ENCODE measurements around the gene FBXO3.

Gene FBXO3

GRCh38 chr11:33770236-33770635 lies 4.1 kb downstream of the FBXO3 start:
- peaks cover 29% of the 10 kb centered on the region for H3K27me3 ChIP-seq (ENCODE audit: insufficient read depth, insufficient read length)
- TF ChIP-seq YY1 (IDR thresholded peaks at IDR 0.05; ENCODE audit: insufficient read depth, insufficient read length) (no peak), ZNF274 (IDR thresholded peaks at IDR 0.05; ENCODE audit: low read depth, low read length) (no peak), SUZ12 (IDR thresholded peaks at IDR 0.05; ENCODE audit: extremely low read depth, insufficient read depth, insufficient read length) (no peak)
- DNase-seq (ENCODE audit: low read depth, low spot score): no peak
- no peaks in the 10 kb centered on the region for H3K4me1 ChIP-seq (ENCODE audit: insufficient read depth, insufficient read length)
- H3K4me3 ChIP-seq (ENCODE audit: insufficient read length, low read depth): no peak overlapping the region
- H3K9me3 ChIP-seq (ENCODE audit: insufficient read depth, low read length): no peaks in the 10 kb centered on the region
- H3K36me3 ChIP-seq (ENCODE audit: insufficient read depth, insufficient read length, low read length): no peaks in the 10 kb centered on the region
- no peak overlapping the region for H3K9ac ChIP-seq (ENCODE audit: insufficient read length, low read depth)

- H3K27me3 ChIP-seq (ENCODE audit: insufficient read depth, insufficient read length): peaks cover 22% of the 10 kb centered on the region
- no peak for TF ChIP-seq ZNF274 (IDR thresholded peaks at IDR 0.05; ENCODE audit: low read depth, low read length)
- no peak for TF ChIP-seq SUZ12 (IDR thresholded peaks at IDR 0.05; ENCODE audit: extremely low read depth, insufficient read depth, insufficient read length)
- no peak for TF ChIP-seq YY1 (IDR thresholded peaks at IDR 0.05; ENCODE audit: insufficient read depth, insufficient read length)
- H3K36me3 ChIP-seq (ENCODE audit: insufficient read depth, insufficient read length, low read length): peaks cover 1% of the 10 kb centered on the region
- no peak overlapping the region for H3K9ac ChIP-seq (ENCODE audit: insufficient read length, low read depth)
- H3K4me1 ChIP-seq (ENCODE audit: insufficient read depth, insufficient read length): no peaks in the 10 kb centered on the region
- no peak overlapping the region for H3K4me3 ChIP-seq (ENCODE audit: insufficient read length, low read depth)
- DNase-seq (ENCODE audit: low read depth, low spot score): no peak
- no peaks in the 10 kb centered on the region for H3K9me3 ChIP-seq (ENCODE audit: insufficient read depth, low read length)
Observed at GRCh38 chr11:33769542-33769941, 4.8 kb downstream of the FBXO3 start.

- Histone ChIP-seq H3K4me3 (ENCODE audit: insufficient read length, low read depth) (no peak overlapping the region), H3K4me1 (ENCODE audit: insufficient read depth, insufficient read length) (no peaks in the 10 kb centered on the region), H3K27me3 (ENCODE audit: insufficient read depth, insufficient read length) (peaks cover 5% of the 10 kb centered on the region), H3K9ac (ENCODE audit: insufficient read length, low read depth) (no peak overlapping the region), H3K9me3 (ENCODE audit: insufficient read depth, low read length) (no peaks in the 10 kb centered on the region), H3K36me3 (ENCODE audit: insufficient read depth, insufficient read length, low read length) (peaks cover 5% of the 10 kb centered on the region)
- DNase-seq (ENCODE audit: low read depth, low spot score): no peak
- TF ChIP-seq SUZ12 (IDR thresholded peaks at IDR 0.05; ENCODE audit: extremely low read depth, insufficient read depth, insufficient read length) (no peak), YY1 (IDR thresholded peaks at IDR 0.05; ENCODE audit: insufficient read depth, insufficient read length) (no peak), ZNF274 (IDR thresholded peaks at IDR 0.05; ENCODE audit: low read depth, low read length) (no peak)
Observed at GRCh38 chr11:33767624-33768023, 6.7 kb downstream of the FBXO3 start.

GRCh38 chr11:33766085-33766484 lies 8.2 kb downstream of the FBXO3 start:
- no peak for TF ChIP-seq SUZ12 (IDR thresholded peaks at IDR 0.05; ENCODE audit: extremely low read depth, insufficient read depth, insufficient read length)
- TF ChIP-seq YY1 (IDR thresholded peaks at IDR 0.05; ENCODE audit: insufficient read depth, insufficient read length): no peak
- no peak for TF ChIP-seq ZNF274 (IDR thresholded peaks at IDR 0.05; ENCODE audit: low read depth, low read length)
- no peaks in the 10 kb centered on the region for H3K9me3 ChIP-seq (ENCODE audit: insufficient read depth, low read length)
- H3K4me1 ChIP-seq (ENCODE audit: insufficient read depth, insufficient read length): no peaks in the 10 kb centered on the region
- H3K36me3 ChIP-seq (ENCODE audit: insufficient read depth, insufficient read length, low read length): peaks cover 5% of the 10 kb centered on the region
- H3K27me3 ChIP-seq (ENCODE audit: insufficient read depth, insufficient read length): no peaks in the 10 kb centered on the region
- H3K4me3 ChIP-seq (ENCODE audit: insufficient read length, low read depth): no peak overlapping the region
- no peak for DNase-seq (ENCODE audit: low read depth, low spot score)
- no peak overlapping the region for H3K9ac ChIP-seq (ENCODE audit: insufficient read length, low read depth)

GRCh38 chr11:33761471-33761870 lies 12.8 kb downstream of the FBXO3 start:
- TF ChIP-seq ZNF274 (IDR thresholded peaks at IDR 0.05; ENCODE audit: low read depth, low read length): no peak
- no peak for TF ChIP-seq YY1 (IDR thresholded peaks at IDR 0.05; ENCODE audit: insufficient read depth, insufficient read length)
- TF ChIP-seq SUZ12 (IDR thresholded peaks at IDR 0.05; ENCODE audit: extremely low read depth, insufficient read depth, insufficient read length): no peak
- DNase-seq (ENCODE audit: low read depth, low spot score): no peak

GRCh38 chr11:33753304-33753967 lies 20.9 kb downstream of the FBXO3 start:
- no peak overlapping the region for H3K9ac ChIP-seq (ENCODE audit: insufficient read length, low read depth)
- peaks cover 20% of the 10 kb centered on the region for H3K36me3 ChIP-seq (ENCODE audit: insufficient read depth, insufficient read length, low read length)
- H3K4me3 ChIP-seq (ENCODE audit: insufficient read length, low read depth): no peak overlapping the region
- no peak for DNase-seq (ENCODE audit: low read depth, low spot score)
- no peaks in the 10 kb centered on the region for H3K27me3 ChIP-seq (ENCODE audit: insufficient read depth, insufficient read length)
- no peaks in the 10 kb centered on the region for H3K9me3 ChIP-seq (ENCODE audit: insufficient read depth, low read length)
- H3K4me1 ChIP-seq (ENCODE audit: insufficient read depth, insufficient read length): no peaks in the 10 kb centered on the region
- TF ChIP-seq YY1 (IDR thresholded peaks at IDR 0.05; ENCODE audit: insufficient read depth, insufficient read length): no peak
- no peak for TF ChIP-seq ZNF274 (IDR thresholded peaks at IDR 0.05; ENCODE audit: low read depth, low read length)
- no peak for TF ChIP-seq SUZ12 (IDR thresholded peaks at IDR 0.05; ENCODE audit: extremely low read depth, insufficient read depth, insufficient read length)

More at GRCh38 chr11:33761471-33761870, 12.8 kb downstream of the FBXO3 start:
- H3K9ac ChIP-seq (ENCODE audit: insufficient read length, low read depth): no peak overlapping the region
- H3K4me1 ChIP-seq (ENCODE audit: insufficient read depth, insufficient read length): no peaks in the 10 kb centered on the region
- no peak overlapping the region for H3K4me3 ChIP-seq (ENCODE audit: insufficient read length, low read depth)
- H3K9me3 ChIP-seq (ENCODE audit: insufficient read depth, low read length): no peaks in the 10 kb centered on the region
- peaks cover 5% of the 10 kb centered on the region for H3K36me3 ChIP-seq (ENCODE audit: insufficient read depth, insufficient read length, low read length)
- no peaks in the 10 kb centered on the region for H3K27me3 ChIP-seq (ENCODE audit: insufficient read depth, insufficient read length)

- H3K4me1 ChIP-seq (ENCODE audit: insufficient read depth, insufficient read length): no peaks in the 10 kb centered on the region
- H3K9ac ChIP-seq (ENCODE audit: insufficient read length, low read depth): no peak overlapping the region
- H3K9me3 ChIP-seq (ENCODE audit: insufficient read depth, low read length): no peaks in the 10 kb centered on the region
- no peak for TF ChIP-seq SUZ12 (IDR thresholded peaks at IDR 0.05; ENCODE audit: extremely low read depth, insufficient read depth, insufficient read length)
- no peak for TF ChIP-seq YY1 (IDR thresholded peaks at IDR 0.05; ENCODE audit: insufficient read depth, insufficient read length)
- TF ChIP-seq ZNF274 (IDR thresholded peaks at IDR 0.05; ENCODE audit: low read depth, low read length): no peak
- no peak for DNase-seq (ENCODE audit: low read depth, low spot score)
- H3K4me3 ChIP-seq (ENCODE audit: insufficient read length, low read depth): no peak overlapping the region
- H3K36me3 ChIP-seq (ENCODE audit: insufficient read depth, insufficient read length, low read length): peaks cover 20% of the 10 kb centered on the region
- no peaks in the 10 kb centered on the region for H3K27me3 ChIP-seq (ENCODE audit: insufficient read depth, insufficient read length)
Observed at GRCh38 chr11:33751878-33752277, 22.4 kb downstream of the FBXO3 start.

Data from NT2/D1 (cell line).